Small intestine (tissue), 4 donors: ENCODE data around the gene ZNF658. TPM values are rescaled to one million over a fixed set of nuclear protein-coding genes. Genes with fewer than 3 reads are reported as not detected.

Experiments used
- polyA plus RNA-seq, 4 donors: library from polyadenylated mRNA; stranded (reverse) in 3 of 4; unstranded in 1 of 4; fragments of 200-250 nt in 3 of 4; fragments of 120-200 nt in 1 of 4; gene quantifications; one replicate each; pipeline versions ENCODE4 v1.2.1 to v1.2.3, GENCODE V29; 2013
- donor health status: healthy with polysubstance abuse.
- donor health status: Bipolar disorder and iron deficiency.
- donor health status: healthy.

ZNF658 gene
- polyA plus RNA-seq, 4 donors = 0.81 to 4.4 (median 1.4) TPM

Other genes with a start within 250 kb of the ZNF658 start
- not detected for gene SPATA31A3, start 91.8 kb downstream of the ZNF658 start, polyA plus RNA-seq